Stimulated activated CD4-positive, alpha-beta T cell treated with anti-CD3 and anti-CD28 coated beads, Interleukin-1b, Interleukin-23, amount 100 ng/mL, for 48 hours (primary cell): ENCODE measurements around the gene HLA-DQA1.
"Not testable (repeated sequence)": the region's sequence is repeated elsewhere in the genome, so short reads cannot be mapped to it uniquely, and the experiment has no call there.

Source experiments
- DNase-seq: peaks from one replicate; pipeline ENCODE4 v3.0.0-alpha.2; 2020

The HLA-DQA1 gene

DNA sequence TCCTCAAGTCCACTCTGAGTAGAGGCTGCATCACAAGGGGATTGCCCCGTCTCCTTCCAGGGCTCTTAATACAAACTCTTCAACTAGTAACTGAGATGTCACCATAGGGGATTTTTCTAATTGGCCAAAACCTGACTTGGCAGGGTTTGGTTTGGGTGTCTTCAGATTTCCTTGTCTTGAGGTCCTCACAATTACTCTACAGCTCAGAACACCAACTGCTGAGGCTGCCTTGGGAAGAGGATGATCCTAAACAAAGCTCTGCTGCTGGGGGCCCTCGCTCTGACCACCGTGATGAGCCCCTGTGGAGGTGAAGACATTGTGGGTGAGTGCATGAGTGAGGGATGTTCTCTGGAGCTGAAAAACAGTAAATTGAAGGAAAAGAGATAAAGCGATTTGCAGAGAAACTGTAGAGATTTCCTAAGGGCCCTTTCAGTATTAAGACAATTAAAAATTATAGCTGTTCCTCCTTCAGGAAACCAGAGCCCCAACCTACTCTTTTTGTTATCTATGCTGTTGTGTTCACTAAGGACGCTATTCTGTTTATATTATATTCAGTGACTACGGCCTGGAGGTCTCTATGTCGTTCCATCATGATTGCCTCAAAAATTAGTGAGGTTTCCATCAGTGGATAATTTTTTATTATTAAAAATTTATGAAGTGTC, at the start of gene HLA-DQA1:
TSS of gene HLA-DQA1 (plus strand) at position 188 of the 662 bp plus-strand sequence. CDS start at position 241, 53 bp downstream.
- DNase-seq: no peak

DNA sequence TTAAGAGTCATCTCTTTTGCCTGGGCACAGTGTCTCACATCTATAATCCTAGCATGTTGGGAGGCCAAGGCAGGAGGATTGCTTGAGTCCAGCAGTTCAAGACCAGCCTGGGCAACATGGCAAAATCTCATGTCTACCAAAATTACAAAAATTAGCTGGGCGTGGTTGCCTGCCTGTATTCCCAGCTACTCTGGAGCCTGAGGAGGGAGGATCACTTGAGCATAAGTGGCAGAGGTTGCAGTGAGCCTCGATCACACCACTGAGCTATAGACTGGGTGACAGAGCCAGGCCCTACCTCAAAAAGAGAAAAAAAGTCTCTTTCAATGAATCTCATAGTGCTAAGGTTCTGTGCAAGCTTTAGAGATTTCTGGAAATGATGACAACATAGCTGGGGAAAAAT, 49.0 kb upstream of the HLA-DQA1 start:
- no peak for DNase-seq

DNA sequence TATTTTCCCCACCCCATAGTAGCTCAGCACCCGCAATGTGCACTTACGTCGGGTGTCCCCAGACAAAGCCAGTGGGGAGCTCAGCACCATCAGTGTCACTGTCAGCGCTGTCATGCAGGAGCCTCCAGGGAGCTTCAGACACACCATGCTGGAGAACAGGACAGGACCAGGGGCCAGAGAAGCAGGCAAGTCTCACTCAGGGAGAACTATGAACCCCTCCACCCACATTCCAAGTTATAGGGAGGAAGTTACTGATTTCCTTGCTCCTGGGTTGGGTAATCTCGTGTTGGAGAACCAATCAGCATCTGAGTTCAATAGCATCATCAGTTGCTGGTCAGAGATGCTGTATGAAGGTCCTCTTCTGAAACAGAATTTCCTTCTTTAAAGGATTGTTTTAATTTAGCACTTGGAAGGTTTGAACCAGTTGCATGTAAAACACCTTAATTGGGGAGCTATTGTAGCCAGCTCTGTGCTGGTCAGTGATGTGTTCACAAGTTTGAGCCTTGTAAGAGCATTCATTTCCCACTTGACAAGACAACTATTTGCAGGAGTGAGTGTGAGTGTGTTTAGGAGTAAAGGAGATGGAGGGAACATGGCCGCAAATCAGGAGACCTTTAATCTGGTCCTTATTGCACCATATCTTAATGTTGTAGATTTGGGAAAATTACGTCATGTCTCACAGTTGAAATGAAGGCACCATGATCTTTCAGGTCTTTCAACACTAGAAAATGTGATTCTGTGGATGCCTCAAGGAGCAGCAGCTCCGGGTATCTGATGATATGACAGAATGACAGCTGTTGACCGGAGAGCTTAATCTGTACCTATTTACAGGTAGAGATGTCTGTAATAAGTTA, 47.4 kb upstream of the HLA-DQA1 start, which contains the start of gene HLA-DRB1:
TSS of gene HLA-DRB1 (minus strand) at position 253 of the 854 bp plus-strand sequence. CDS start at position 147, 106 bp downstream.
- DNase-seq: peak; percentile 2

DNA sequence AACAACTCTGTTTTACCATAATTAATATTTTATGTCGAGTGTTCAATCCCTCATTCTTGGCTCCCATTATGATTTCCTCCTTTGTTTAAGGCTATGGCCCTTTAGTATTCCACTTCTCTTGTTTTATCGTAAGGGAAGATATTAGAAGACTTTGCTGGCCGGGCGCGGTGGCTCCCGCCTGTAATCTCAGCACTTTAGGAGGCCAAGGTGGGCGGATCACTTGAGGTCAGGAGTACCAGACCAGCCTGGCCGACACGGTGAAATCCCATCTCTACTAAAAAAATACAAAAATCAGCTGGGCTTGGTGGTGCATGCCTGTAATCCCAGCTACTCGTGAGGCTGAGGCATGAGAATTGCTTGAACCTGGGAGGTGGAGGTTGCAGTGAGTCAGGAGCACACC, 46.5 kb upstream of the HLA-DQA1 start:
- not testable (repeated sequence) for DNase-seq

DNA sequence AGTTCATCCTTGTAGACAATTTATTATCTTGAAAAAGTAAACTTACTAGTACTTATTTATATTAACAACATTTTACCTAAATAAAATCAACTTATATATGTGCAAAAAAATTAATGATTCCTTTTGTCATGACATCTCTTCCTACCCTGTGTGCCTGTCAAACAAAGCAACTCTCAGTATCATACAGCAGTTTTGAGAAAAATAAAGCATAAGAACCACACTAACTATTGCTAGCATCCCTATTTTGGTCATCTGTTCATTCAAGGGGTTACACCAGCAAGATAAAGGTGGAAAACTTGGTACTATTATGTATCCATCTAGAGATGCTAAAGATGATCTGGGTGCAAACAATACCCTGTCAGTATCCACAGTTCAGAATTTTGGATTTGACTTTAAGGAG, 40.2 kb upstream of the HLA-DQA1 start:
- no peak for DNase-seq

DNA sequence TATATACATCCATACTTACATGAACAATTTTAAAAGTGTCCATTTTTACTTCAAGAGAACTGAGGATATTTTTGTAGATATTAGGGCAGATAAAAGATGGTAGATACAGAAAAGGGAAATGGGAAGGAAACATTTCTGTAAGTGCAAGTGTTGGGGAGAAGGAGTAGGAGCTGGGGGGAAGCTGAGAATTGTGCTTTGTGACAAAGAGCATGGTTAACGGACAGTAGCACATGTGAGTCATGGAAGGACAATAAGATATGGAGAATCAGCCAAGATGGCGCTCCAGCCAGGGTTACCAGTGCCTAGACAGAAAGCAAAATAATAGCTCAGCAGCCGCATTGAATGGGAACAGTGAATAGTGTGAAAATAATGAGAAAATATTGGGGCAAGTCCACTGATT, 34.8 kb upstream of the HLA-DQA1 start:
- no peak for DNase-seq

DNA sequence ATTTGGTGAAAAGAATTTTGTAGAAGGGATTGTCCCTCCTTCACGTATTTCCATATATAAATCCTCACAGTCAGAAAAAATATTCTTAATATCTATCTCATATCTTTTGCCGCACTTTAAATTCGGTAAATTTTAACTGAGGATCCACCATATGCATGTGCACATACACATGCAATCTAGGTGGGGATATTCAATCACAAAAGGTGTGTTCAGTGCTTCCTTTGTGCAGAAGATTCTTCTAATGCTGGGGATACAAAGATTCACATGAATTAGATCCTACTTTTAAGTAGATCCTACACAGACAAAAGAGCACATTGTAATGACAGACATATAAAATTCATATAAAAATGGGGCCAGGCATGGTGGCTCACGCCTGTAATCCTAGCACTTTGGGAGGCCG, 34.0 kb upstream of the HLA-DQA1 start:
- DNase-seq: no peak

DNA sequence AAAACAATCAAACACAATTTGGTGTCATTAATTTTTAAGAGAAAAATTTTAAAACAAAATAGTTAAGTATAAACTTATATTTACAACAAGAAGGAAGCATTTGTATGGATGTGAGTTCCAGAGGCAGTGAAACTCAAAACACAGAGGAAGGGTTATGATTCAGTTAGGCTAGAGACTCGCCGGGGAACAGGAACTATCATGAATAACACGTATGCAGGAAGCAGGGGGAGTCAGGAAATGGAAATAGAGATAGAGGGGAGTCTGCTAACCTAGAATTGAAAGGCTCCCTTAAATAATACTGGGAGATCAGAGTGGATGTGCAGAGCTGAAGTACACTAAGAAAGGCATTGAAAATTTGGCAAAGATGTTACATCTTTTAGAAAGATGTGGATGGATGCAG, 33.3 kb upstream of the HLA-DQA1 start:
- DNase-seq: no peak

DNA sequence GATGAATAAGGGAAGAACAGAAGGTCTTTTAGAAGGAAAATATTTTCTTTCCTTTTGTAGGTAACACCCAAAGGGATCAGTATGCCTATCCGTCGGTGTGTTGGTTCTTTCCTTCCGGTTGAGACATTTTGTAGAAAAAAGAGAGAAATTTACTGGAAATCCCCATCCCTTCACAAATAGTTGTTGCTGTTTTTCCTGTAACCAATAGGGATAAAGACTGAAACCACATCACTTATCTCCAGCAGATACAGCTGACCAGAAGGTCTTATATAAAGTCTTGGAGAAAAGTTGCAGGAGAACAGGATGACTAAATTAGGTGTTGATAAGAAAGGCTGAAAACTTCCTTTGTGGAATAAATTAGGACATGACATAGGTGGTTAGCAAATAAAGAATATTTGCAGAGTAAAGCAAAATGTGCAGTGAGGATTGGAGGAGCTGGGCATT, 32.8 kb upstream of the HLA-DQA1 start:
- DNase-seq: no peak

DNA sequence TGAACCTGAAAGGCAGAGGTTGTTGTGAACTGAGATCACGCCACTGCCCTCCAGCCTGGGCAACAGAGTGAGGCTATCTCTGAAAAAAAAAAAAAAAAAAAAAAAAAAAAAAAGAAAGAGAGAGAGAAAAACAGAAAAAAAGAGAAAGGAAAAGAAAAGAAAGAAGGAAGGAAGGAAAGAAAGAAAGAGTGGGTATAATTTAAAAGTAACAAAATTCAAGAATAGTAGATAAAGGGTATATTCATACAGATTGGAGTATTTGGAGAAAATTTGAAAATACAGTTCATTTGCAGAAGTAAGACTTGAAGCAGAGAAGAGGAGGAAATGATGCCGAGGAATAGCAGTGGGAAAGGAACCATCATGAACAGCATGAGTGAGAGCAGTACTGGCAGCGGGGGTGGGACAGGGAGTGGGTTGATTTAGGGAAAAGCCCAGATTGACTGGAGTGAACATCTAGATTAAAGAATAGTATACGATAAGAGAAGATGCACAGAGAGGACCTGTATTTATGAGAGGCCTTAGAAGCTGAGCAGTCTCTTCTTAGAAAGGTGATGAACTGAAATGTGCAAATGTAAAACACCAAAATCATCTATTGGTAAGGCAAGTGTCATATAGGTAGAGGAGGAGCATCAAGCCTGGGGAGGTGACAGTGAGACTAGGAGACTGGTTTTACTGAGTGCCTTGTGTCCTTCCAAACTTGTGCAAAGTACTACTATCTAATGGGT, 29.8 kb upstream of the HLA-DQA1 start:
- no peak for DNase-seq

DNA sequence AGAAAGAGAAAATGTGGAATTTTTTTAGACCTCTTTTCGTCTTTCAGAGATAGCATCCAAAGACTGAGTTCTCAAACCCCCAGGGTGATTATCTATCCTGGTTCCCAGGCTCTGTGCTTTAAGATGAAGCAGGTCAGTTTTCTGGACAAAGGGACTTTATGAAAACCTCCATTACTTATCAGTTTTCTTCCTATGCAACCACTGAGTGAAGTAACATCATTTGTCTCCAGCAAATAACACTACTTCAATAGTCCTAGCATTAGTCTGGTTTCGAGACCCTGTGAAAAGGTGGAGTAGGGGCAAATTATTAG, 29.3 kb upstream of the HLA-DQA1 start:
- DNase-seq: no peak

DNA sequence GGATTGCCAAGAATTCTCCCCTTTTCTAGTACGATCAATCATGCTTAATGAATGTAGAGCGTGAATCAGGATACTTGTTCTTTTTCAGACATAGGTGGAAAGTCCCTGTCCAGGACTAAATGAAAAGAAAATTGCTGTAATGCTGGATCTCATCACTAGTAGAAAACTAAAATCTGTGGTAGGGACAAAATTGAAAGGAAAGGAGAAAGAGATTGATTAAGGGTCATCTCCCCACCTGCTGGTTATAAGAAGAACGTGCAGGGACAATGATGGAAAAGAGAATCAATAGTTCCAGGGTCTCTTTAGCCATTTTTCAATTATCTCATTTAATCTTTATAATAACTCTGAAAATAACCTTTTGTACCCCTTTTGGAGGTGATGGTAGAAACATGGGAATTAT, 28.8 kb upstream of the HLA-DQA1 start:
- no peak for DNase-seq

DNA sequence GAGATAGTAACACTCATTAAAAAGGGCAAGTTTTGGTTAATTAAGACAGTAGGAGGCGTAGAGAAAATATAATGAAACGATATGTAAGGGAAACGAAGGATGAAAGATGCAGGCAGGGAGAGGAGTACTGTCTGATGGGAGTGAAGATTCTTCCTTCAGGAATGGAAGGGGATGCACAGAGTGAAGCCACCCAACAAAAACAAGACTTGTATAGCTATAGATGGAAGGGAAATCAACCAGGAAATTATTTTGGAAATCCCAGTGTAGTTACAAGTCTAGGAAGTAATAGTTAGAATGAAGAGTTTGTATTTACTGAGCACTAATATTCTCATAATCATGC, 27.8 kb upstream of the HLA-DQA1 start:
- no peak for DNase-seq

DNA sequence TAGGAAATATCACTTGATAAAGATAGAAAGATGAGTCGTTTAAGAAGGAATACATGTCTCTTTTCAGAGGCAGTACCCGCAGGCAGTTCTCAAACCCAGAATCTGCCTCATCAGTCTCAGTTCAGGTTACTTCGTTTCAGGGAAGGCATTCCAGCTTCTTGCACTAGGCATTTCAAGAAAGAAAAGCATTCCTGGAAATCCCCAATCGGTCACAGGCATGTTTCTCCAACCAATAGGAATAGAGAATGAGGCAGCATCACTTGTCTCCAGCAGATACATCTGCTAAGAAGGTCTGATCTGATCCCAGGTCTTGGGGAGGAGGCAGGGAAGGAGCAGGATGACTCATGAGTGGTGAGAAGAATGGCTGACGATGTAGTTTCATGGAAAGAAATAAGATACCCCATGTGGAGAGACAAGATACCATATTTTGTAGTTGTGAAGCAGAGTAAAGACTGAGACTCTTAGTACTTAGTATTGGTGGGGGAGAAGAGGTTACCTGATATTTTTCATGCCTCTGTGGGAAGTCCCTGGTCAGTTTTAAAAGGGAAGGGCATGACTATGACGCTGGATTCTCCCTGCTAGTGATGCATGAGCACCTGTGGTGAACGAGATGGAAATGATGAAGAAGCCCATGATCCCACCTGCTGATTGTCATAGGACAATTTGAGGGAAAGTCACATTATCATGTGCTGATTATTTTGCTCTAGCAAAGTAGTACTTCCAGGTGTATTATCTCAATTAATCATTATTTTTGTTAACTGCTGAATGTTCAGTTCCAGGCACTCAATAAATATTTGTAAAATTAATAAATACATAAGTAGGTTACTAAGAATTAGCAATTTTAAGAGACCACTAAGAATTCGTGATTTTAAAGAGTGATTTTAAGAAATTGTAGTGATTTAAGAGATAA, 27.2 kb upstream of the HLA-DQA1 start:
- peak; percentile 41 for DNase-seq

DNA sequence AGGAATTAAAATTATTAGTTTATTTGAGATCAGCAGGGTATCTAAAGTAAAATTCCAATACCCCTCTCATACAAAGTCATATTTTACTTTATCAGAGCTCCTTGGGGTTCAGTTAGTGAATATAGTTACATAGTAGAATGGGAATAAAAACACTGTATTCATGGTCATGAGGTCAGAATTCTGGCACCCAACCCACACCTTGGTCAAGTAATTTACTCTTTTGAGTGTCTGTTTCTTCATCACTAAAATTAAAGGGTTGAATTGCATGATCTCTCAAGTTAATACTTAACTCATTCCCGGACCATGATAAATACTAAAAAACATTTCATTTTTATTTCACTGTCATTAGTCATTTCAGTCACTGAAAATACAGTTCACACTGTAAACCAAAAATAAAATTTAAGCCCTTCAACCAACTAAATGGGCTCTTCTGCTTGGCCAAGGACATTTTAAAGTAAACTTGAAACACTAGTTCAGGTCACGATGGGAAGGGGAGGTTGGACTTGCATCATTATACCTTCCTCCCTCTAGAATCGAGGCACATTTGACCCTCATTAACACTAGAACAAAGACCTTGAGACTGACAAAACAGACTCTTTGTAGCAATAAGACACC, 26.4 kb upstream of the HLA-DQA1 start:
- DNase-seq: no peak

DNA sequence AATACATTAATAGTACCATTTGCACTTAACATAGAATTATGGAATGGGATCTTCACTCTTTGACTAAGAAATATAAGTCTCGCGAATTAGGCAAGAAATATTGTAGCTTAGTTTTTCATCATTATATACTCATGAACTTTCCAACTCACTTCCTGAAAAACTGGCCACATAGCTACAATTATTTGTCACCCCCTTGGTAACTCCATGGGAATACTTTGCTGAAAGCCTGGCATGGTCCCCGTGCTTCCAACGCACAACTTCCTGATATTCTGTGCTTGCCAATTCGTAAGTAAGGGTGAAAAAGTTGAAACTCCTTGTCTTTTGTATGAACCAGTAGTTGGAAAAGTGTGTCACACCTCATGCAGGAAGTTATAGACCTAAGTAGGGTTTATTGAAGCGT, 23.7 kb upstream of the HLA-DQA1 start:
- no peak for DNase-seq

DNA sequence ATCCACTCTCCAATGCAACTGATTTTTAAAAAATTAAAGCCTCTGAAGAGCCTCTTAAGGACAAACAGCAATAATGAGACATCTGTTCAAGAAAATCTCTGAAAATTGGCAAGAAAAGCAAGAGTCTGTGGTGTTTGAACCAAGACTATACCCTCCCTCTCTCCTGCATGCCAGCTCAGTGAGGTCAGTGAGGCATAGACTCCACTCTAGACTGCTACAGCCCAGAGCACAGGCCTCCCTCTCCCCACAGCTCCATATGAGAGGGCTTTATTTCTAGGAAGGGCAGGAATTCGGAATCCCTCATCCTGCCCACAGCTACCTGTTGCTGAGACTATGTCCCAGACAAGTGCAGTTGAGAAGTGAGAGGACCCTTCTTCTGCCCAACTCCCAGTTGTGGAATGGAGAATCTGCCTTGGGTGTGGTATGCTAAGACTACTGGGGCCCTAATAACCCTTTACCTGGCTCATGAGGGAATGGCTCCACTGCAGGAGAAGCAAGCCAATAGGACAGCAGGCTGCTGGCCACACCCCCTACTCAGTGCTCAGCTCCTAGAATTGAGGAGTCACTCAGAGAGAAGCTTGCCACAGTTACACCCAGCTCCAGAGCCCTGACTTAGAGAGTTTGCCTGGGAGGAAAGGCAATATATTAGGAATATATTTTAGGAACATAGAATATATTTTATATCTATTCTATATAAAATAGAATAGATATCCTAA, 22.7 kb upstream of the HLA-DQA1 start:
- no peak for DNase-seq

DNA sequence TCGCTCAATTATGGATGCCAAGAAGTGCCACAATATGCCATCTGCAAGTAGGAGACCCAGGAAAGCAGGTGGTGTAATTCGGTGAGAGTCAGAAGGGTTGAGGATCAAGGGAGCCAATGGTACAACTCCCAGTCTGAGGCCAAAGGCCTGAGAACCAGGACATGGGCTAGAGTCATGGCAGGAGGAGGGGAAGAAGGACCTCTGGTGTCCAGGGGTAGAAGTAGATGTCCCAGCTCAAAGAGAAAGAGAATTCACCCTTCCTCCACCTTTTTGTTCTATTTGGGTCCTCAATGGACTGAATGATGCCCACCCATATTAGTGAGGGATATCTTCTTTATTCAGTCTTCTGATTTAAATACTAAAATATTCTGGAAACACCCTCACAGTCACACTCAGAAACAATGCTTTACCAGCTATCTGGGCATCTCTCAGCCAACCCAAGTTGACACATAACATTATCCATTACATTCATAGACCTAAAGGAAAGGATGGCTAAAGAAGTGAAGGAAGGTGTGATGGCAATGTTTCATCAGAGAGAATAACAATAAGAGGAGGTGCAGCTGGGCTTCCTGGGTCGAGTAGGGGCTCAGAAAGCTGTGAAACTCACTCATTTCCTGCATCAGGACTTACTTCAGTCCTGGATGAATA, 21.2 kb upstream of the HLA-DQA1 start:
- no peak for DNase-seq

DNA sequence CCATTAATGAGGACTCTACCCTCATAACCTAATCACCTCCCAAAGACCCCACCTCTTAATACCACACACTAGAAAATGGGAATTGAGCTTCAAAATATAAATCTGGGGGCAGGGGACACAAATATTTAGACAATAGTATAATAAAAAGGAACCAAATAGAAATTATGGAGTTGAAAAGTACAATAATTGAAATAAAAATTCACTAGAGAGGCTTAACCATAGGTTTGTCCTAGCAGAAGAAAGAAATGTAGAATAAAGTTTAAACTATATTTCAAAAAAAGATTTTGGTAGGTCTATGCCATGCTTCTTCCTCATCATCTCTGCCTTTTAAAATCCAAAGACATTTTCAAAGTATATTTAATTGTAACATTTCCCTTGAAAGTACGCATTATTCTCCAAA, 19.5 kb upstream of the HLA-DQA1 start:
- no peak for DNase-seq

DNA sequence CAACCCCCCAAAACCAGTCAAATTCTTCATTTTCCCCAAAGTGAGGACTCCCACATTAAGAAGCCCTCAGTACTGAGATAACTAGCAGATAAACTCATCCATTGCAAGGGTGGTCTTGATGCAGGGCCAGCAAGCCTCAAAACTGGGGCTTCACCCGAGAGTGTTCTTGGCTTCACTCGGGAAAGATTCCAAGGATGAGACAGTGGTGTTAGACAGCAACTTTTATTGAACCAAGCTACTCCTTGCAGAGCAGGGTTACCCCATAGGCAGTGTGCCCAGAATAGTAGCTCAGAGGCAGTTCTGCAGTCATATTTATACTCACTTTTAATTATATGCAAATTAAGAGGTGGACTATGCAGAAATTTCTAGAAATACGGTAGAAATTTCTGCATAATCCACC, 15.8 kb upstream of the HLA-DQA1 start:
- DNase-seq: no peak
